GM19043 (cell line): ENCODE results near the gene LARGE1.

ENCODE experiments used
- ATAC-seq: cut with Tn5 transposase; IDR thresholded peaks from one replicate; pipeline ENCODE4 v1.9.1; 2021; ENCODE audit warnings: low read depth; ENCODE audit not compliant: unreplicated experiment

LARGE1 gene

DNA sequence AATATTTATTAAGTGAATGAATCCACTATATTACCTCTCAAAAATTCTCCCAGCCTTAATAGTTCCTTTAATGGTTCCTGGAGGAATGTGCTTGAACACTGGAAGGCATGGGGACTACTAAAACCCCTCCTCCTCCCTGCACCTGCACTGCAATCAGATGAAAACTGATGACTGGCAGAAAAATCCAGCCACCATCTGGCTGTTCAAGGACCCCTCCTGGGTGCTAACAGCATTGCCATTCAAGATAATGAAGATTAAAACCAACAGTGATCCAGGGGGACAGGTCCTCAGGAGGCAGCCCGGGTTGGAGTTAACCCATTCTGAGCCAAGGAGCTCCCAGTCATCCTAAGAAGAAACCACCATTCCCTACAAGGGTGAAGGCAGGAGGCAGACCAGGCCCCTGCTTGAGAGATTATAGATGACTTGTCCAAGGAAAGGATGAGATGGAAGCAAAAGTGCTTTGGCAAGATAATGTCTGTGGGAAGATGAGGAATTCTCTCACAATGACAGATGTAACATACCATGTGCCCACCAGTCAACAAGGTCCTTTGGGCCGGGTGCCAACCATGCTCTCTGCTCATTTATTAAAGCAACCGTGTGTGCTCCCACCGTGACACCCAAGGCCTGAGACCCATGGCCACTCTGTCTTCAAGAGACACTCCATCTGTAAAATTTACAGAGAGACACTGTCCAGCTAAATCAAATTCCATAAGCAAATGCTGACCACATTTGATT lies 90.6 kb downstream of the LARGE1 start:
- ATAC-seq: no peak

DNA sequence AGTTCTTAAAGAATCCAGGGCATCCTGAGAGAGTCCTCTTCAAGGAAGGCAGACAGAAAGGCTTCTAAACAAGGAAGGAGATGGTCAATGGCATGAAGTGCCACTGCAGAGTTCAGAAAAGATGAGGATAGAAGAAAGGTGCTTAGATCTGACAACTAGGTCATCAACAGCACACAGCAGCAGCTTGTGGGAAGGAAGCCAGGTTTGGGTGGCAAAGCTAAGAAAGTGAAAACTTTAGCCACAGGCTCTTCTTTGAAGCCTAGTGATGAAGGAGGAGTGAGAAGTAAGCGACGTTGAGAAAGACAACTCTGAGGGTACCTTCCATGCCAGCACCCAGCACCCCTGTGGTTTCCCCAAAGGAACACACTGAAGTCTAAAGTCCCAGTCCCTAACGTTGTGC lies 92.0 kb downstream of the LARGE1 start:
- no peak for ATAC-seq

DNA sequence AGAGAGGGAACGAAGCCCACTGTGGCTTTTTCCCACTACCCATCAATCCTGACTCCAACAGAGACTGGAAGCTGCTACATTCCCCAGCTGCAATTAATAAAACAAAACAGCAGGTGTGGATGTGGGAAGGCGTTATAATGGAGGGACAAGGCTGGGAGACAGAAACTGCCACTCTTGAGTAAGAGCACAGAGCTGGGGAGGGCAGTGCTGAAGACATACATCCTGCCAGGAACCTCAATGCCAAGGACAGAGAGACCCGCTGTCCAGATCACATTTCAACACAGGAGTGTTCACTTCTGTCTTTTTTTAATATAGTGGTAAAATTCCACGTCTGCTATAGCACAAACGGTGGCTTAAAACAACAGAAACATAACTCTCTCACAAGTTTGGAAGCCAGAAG lies 94.5 kb downstream of the LARGE1 start:
- no peak for ATAC-seq

DNA sequence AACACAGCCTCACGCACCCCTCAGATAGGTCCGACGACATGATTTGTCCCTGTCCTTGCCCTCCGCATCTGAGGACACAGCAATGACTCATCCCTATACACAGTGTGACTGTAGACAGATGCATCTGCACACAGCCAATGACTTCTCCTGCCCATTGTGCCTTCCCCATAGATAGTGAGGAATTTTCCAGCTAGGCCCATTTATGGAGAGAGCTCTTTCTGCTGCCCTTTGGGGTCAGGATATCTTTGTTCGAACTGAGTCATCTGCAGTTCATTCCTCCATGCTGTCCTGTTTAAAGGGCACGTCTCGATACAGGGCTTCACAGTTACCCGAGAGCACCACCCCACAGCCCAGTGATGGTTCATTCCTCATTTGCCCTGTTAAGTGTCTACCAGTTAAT lies 96.7 kb downstream of the LARGE1 start:
- no peak for ATAC-seq

DNA sequence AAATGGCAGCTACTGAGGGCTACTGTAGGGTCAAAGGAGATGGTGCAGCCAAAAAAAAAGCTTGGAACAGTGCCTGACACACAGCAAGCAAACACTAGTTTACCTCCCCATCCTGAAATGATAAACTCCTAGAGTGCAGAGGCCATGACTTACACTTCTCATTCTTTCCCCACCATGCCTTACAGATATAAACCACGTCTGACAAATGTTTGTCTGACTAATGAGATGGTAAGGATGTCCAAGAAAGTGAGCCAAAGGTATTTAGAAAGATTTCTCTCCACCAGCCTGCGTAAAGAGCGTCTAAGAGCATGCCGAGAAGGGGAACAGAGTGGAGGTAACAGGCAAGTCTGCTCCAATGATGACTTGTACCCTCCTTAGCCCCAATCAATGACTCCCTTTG lies 99.0 kb downstream of the LARGE1 start:
- ATAC-seq: no peak

DNA sequence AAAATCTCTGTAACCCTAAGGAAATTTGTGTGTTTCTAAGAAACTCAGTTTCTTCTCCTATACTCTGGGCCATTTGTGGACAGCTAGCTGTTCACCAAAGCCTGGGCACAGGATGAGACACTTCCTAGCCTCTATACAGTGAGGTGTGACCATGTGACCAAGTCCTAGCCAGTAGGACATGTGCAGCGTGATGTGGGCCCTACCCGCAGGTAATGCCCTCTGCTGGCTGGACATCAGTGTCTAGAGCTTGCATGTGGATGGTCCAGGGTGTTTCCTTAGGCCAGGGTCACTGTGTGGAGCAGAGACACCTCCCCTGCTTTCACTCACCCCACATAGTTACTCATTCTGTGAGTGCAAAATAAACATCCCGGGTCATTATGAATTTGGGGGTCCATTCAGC lies 100.5 kb downstream of the LARGE1 start:
- ATAC-seq: no peak

DNA sequence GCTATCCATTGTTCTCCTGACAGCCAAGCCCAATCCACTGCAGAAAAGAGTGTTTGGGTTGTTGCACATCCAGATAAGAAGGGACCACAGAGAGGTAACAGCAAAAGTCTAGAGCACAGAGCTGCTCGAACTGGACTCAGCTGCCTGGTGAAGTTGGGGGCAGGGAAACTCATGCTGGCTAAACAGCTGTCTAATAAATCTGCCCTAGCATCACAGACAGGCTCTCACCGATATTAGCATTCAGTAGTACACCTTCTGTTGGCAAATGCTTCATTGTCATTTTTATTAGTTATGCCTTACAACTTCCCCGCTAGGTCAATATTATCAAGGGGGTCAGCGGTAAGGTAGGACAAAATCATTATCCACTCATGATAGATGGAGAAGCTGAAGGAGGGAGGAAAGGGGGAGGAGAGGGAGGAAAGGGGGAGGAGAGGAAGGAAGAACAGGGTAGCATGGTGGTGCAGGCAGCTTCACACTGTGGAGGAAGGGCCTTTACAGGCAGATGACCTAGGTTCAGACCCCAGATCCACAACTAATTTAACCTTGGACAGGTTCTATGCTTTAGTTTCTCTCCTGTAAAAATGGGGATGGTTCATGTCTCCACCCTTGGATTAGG lies 102.7 kb downstream of the LARGE1 start:
- ATAC-seq: no peak

DNA sequence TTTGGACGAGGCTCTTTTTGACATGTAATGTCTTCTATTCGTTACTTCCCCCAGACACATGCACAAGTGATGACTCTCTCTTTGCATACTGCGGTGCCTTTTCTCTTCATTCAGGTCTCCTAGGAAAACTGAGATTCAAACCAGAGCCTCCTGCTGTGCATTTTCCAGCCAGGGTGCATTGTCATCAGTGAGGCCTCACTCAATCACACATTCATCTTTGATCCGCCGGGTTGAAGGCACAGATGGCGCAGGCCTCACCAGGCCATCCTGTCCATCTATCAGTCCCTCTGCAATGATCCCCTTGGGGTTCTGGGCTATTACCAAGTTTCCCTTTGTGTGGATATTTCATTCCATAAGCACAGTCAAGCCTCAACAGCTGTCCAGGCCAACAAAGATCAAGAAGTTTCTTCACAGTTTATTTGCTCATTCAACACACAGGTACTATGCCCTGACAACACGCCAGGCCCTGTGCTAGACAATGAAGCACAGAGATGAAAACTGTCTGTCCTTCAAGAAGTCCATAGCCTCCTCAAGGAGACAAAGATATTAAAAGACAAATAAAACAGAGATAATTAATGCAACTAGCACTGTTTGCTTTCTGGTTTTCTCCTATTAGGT lies 107.8 kb downstream of the LARGE1 start:
- no peak for ATAC-seq

DNA sequence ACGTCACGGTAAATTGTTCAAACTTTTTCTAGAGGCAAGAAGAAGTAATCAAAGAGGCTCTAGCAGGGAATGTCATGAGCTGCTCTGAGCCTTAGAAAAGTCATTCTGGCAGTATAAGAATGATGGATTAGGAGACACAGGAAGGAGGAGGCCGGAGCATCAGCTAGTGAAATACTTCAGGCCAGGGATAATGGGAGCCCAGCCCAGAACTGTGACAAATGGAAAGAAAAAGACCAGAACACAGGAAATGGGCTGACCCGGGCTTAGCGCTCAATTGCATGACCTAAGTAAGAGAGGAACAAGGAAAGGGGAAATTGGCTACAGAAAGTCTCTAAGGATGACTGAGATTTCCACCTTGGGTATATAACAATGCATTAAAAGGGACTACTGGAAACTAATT lies 108.6 kb downstream of the LARGE1 start:
- no peak for ATAC-seq

DNA sequence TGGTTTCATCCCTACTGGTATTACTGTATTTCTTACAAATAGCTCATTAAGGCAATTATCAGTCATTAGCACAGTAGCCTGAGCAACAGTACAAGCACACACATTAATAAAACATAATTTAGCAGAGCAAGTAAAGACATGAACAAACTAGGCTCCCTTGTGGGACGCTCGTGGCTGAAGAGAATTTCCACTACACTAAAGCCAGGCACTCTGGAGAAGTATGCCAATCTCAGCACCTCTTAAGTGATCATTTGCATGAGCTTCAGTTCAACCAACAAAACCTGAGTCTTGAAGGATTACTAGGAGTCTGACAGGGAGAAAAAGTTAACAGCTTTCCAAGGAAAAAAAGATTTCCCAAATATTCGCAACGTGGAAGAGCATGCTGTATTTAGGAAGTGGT lies 109.1 kb downstream of the LARGE1 start:
- no peak for ATAC-seq

DNA sequence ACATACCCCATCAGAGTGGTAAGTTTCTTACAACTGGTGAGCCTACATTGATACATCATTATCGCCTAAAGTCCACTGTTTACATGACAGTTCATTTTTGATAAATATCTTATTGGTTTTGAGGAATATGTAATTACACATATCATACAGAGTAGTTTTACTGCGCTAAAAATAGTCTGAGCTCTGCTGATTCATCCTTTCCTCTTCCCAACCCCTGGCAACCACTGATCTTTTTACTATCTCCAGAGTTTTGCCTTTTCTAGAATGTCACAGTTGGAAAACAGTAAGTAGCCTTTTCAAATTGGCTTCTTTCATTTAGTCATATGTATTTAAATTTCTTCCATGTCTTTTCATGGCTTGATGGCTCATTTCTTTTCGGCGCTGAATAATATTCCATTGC lies 112.8 kb downstream of the LARGE1 start:
- no peak for ATAC-seq

DNA sequence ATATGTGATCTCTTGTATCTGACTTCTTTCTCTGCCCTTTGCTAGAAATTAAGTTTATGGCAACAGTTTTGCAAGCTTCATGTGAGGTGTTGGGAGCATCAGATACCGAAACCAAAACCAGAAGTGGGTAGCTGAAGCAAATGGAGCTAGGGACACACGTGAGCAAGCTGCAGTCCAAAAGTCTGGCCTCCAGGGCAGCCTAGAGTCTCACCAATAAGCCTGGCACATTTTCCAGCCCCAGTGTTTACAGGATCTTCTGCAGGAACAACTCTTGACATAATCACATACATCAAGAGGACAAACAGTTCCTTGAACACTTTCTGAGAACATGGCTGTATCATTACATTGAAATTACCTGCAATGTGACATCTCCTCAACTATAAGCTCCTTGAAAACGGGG lies 114.1 kb downstream of the LARGE1 start:
- no peak for ATAC-seq

DNA sequence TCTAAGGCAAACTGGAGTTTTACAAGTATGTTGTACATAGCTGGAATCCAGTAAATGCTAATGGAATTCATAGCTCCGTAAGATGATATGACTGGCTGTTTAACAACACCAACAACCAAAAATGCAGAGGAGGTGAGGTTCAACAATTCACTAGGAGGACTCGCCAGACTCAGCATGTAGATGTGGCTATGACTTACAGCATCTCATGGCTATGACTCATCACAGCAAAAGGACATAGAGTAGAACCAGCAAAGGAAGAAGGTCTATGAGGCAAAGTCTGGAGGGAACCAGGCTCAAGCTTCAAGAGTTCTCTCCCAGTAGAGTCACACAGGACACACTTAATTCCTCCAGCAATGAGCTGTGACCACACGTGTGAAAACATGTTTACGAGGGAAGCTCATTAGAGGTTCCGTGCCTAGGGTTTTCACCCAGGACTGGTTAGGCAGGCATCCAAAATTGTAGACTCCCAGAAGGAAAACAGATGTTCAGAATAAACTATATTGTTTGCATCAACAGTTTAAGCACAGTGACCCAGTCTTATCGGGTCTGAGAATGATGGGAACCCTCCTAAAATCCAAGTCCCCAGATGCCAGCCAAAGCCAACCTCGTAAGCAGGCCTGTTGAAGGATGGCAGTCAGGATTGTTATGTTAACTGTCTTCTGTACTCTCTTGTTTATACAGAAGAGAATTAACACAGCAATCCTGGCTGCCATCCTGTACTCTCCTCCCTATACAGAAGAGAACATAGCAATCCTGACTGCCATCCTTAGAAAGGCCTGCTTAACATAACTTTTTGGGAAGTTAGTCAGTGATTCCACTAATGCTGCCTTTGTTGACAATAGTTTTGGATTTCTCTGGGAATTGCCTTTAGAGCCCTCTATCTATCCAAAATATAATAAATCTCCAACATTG lies 116.6 kb downstream of the LARGE1 start:
- no peak for ATAC-seq

DNA sequence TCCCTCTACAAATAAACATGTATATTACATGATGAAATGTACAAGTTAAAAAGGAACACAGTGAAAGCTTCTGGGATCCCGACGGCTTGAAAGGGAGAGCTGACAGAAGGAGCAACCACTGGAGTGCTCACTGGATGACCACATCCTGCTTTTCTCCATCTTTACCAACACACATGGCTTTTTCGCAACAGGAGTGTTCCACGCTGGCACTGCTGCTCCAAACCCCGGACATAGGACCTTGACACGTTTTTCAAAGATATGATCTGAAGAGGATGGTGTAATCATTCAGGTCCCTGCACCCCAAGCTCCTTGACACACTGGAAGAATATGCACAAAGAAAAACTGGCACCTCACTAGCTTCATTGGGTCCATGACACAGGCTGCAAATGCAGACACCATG lies 121.9 kb downstream of the LARGE1 start:
- no peak for ATAC-seq

DNA sequence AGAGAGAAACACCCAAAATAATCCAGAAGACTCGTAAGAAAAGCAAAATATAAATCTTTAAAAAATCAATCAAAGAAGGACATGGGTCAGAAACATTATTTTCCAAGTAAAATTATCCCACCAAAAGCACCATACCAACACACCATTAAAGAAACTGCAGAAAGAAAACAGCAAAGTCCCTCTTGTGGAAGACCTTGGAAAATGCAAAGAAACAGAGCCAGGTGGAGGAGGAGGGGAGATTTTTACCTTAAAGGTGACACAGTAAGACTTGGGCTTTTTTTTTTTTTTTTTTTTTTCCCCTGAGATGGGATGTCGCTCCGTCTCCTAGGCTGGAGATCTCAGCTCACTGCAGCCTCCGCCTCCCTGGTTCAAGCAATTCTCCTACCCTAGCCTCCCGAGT lies 123.8 kb downstream of the LARGE1 start:
- ATAC-seq: no peak

DNA sequence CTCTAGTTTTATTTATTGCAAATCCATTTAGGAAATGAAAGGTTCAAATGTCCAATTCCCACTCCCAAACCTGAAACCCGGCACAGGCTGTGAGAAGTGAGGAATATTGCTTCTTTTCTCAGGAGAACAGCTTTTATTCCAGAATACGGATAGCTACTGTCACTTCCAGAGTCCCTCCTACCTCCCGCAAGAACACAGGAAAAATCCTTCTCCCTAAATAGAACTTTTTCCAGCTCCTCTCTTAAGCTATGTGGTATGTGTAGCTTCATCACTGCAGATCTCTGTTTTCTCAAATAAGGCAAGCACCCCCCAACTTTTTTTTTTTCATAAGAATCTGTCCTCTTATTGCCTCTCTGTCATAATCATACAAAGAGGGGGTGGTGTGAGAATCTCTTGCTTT lies 126.8 kb downstream of the LARGE1 start:
- no peak for ATAC-seq

DNA sequence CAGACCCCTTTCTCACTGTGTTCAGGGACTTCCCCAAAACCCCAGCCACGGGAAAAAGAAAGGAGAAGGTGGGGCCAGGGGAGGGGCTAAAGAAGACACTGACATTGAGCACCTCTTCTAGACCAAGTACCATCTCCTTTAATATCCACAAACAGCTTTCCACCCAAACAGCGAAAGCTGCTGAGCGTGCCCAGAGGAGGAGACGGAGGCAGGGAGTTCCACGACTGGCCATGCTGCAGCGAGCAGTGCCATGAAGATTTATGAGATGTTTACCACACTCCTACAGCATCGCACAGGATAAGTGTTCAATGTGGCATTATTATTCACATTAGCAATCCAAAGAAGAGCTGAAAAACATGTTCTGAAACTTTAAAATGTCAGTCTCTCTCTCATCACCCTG lies 127.4 kb downstream of the LARGE1 start:
- ATAC-seq: no peak

DNA sequence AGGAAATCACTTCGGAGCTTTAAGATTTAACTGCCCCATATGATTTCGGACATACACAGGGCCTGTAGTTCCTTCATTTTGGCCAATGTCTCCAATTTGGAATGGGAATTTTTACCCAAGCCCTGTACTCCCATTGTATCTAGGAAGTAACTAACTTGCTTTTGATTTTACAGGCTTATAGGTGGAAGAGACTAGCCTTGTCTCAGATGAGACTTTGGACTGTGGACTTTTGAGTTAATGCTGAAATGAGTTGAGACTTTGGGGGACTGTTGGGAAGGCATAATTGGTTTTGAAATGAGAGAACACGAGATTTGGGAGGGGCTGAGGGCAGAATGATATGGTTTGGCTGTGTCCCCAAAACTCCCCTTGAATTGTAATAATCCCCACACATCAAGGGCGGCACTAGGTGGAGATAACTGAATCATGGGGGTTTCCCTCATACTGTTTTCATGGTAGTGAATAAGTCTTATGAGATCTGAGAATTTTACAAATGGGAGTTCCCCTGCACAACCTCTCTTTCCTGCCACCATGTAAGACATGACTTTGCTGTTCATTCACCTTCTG lies 130.5 kb downstream of the LARGE1 start:
- no peak for ATAC-seq

DNA sequence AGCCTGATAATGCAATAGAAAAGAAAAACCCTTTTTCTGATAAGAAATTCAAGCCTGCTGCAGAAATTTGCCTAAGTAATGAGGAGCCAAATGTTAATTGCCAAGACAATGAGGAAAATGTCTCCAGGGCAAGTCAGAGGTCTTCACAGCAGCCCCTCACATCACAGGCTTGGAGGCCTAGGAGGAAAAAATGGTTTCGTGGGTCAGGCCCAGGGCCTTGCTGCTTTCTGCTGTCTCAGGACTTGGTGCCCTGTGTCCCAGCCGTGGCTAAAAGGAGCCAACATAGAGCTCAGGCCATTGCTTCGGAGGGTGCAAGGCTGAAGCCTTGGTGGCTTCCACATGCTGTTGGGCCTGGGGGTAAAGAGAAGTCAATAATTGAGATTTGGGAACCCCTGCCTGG lies 131.3 kb downstream of the LARGE1 start:
- no peak for ATAC-seq

DNA sequence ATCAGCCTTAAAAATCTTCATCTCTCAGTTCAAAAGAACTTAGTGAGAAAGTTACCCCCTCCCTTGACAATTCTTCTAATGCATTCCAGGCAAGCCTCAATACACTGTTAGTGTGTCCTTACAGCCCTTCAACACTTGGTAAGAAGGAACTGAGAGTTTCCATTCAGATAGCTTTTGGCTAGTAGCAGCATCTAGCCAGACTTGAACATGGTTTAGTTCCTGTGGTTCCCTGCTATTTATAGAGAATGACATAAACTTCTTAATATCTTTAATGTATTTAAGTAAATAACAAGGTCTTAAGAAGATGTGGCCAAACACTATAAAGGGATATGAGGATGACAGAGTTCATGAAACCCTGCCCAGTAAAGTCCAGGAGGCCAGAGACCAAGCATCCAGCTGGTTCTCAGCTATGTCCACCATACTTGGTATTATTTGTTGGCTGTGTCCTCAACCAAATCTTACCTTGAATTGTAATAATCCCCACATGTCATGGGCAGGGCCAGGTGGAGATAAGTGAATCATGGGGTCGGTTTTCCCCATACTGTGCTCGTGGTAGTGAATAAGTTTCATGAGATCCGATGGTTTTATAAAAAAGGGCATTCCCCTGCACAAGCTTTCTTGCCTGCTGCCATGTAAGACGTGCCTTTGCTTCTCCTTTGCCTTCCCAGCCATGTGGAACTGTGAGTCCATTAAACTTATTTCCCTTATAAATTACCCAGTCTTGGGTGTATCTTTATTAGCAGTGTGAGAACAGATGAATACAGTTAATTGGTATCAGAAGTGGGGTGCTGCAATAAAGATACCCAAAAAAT lies 132.4 kb downstream of the LARGE1 start:
- no peak for ATAC-seq
